GM21526 (cell line): ENCODE measurements around the gene PLEKHB2.
"Not testable (repeated sequence)": the region's sequence is repeated elsewhere in the genome, so short reads cannot be mapped to it uniquely, and the experiment has no call there.

Source experiments
- ATAC-seq: cut with Tn5 transposase; IDR thresholded peaks from one replicate; pipeline ENCODE4 v1.9.1; 2021; ENCODE audit warnings: moderate library complexity; ENCODE audit not compliant: unreplicated experiment, low FRiP score

PLEKHB2 gene, protein sequence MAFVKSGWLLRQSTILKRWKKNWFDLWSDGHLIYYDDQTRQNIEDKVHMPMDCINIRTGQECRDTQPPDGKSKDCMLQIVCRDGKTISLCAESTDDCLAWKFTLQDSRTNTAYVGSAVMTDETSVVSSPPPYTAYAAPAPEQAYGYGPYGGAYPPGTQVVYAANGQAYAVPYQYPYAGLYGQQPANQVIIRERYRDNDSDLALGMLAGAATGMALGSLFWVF

DNA sequence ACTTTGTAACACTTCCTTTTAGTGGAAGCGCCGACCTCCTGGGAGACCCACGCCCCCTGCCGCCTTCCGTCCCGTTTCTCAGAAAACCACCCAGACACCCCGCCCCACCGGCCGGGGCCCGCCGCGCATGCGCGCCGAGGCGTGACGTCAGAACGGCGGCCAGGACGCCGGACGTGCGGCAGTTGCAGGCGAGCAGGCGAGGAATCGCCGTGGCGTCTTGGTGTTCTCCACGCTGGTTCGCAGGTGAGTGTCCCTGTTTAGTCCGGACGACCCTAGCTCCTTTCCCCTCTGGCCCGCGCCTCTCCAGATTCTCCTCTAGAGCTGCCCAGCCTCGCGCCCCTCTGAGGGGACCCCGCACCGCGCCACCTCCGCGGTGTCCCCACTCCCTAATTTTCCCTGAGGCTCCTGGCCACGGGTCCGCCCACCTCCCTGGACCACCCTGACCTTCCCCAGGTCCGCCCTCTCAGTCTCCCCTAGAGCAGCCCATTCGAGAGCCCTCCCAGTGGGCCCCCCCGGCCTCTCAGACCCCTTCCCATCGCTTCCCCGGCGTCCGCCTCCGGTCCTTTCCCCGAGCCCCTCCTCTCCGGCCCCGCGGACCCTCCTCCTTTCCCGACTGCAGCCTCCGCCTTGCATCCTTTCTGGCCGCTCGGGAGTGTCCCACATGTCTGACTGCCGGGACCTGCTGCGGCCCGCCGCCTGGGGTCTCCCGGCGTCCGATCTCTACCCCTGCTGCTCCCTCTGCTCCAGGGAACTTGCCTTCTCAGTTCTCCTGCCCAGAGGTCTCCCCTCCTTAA lies at the start of gene PLEKHB2:
Gene PLEKHB2 (plus strand): TSS at position 181 of the 794 bp plus-strand sequence. CDS start 15,606 bp downstream, outside the sequence.
- peak; percentile 67 for ATAC-seq

DNA sequence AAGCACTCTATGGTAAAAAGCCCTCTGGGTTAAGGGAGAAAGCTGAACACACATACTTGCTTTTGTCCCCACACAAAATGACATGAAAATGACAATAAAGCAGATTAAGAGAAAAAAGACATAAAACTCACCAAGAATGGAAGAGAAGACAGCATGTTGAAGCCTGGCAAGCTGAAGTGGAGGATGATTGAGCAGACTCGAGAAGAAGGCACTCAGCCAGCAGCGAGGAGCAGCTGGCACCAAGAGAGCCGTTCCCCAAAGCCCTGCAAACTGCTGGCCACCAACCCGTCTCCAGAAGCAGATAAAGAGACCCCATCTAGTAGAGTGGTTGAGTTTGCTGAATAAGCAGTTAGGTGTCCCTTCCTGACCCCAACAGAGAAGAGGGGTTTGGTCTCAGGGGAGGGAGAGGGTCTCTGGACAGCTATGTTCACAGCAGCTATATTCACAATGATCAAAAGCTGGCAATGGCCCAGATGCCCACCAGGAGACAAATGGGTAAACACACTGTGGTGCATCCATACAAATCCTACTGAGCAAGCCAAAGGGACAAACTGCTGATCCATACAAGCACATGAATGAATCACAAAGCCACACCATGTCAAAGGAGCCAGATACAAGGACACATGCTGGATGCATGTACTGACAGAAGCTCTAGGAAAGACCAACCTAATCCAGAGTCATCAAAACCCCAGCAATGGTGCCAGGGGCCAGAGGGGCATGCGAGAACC lies 48.8 kb upstream of the PLEKHB2 start:
- no peak for ATAC-seq

DNA sequence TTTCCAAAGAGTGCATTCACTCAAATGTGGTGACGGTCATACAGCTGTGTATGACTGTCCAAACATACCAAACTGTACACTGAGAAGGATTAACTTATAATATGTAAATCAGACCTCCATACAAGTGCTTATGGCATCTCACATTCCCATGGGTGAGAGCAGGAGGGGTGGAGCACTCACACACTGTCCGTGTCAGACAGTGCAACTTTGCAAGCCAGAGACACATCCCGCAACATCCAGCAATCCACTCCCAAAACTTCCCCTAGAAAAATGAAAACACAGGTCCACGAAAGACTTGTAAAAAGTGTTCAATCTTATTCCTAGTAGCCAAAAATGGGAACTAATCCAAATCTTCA lies 48.2 kb upstream of the PLEKHB2 start:
- no peak for ATAC-seq

DNA sequence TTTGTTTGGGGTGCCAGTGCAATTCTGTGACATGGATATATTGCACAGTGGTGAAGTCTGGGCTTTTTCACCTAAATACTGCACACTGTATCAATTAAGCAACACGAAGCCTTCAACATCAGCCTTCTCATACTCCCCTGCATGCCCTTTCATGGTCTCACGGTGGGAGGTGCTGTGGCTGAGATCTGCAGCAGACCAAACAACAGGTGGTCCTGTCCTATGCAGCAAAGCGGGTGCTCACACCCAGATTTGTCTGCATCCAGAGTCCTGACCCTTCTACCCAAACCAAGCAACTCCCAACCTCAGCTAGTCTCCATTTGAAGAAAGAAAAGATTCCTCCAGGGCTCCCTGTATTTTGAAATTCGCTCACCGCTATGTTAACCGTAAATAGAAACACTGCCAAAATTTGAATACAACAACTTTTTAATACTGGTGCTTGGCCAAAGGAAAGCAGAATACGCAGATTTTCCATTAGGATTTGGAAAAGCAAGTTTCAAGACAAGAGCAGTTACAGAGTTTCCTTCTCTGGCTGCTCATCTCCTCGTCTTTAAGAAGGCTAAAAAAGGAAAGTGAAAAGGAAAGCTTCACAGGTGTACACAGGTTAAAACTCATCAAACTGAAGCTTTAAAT lies 46.8 kb upstream of the PLEKHB2 start:
- no peak for ATAC-seq

DNA sequence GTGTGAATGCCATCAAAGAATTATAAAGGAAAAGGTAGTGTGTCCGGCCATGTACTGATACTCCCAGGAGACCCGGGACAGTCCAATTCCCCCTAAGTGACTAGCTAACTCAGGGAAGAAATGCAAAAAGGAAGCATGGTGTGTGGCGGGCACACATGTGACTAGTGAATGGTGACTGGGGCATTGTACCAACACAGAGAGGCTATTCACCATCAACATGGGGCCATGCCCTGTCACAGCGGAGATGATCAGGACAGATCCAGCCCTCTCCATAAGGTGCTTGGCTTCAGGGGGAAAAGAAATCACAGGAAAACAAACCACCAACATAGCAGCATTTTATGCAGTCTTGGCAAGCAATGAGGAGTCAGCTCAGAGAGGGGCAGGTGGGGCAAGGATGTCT lies 46.2 kb upstream of the PLEKHB2 start:
- no peak for ATAC-seq

DNA sequence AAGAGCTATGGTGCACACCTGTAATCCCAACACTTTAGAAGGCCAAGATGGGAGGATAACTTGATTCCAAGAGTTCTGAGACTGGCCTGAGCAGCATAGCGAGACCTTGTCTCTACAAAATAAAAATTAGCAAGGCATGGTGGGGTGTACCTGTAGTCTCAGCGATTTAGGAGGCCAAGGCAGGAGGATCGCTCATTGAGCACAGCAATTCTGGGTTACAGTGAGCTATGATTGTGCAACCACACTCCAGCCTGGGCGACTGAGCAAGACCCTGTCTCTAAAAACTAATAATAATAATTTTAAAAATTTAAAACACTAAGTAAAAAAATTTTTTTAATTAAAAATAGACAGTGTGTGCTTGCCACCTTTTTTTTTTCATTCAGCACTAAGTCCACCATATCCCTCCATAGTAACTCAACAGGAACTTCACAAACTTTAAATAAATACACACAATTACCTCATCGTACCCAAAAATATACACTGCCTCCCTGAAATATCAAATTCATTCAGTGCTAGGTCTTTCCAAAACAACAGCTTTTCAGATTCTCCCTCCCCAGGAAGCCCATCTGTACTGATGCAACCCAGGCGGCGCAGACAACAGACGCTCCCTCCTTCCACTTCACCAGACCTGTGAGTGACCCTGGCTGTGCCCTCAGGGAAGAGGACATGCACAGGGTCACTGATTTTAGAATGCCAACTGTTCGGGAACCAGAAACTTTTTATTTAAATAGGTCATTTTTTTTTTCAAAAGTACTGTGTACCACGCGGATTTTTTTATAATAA lies 41.4 kb upstream of the PLEKHB2 start:
- no peak for ATAC-seq

DNA sequence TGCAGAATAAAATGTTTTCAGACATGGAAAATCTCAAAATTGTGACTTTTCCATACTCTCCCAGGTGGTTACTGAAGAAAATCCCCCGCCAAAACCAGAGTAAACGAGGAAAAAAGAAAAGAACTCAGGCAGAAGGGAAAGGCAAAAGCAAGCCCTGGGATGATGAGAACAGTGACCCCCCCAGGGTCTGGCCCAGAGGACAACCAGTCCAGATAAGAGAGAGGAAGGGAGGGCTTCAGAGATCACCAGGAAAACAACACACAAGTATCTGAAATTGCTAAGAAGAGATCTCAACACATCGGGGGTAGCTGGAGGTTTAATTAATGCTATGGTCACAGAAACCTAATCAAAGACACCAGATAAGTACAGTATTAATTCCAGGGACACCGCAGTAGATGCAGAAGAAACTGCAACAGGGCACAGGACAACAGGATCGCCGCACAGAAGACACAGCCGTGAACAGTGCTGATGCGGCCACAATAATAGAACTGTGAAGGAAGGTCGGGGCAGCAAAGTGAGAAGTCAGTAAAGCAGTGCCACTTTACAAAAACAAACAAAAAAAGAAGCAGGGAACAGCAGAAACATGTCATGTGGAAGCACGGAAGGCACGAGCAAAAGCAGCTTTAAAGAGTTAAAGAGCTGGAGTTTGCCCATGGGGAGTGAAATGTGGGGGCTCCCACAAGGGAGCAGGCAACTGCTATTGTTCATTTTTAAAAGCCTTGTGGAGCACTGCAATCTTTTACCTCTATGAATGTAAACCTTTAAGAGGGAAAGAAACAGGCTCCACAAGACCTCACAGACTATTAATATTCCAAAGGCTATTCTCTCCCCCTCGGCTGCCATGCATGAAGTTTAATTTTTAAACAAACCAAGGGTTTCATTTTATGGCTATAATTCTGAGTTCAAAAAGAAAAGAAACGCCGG lies 40.3 kb upstream of the PLEKHB2 start:
- no peak for ATAC-seq

DNA sequence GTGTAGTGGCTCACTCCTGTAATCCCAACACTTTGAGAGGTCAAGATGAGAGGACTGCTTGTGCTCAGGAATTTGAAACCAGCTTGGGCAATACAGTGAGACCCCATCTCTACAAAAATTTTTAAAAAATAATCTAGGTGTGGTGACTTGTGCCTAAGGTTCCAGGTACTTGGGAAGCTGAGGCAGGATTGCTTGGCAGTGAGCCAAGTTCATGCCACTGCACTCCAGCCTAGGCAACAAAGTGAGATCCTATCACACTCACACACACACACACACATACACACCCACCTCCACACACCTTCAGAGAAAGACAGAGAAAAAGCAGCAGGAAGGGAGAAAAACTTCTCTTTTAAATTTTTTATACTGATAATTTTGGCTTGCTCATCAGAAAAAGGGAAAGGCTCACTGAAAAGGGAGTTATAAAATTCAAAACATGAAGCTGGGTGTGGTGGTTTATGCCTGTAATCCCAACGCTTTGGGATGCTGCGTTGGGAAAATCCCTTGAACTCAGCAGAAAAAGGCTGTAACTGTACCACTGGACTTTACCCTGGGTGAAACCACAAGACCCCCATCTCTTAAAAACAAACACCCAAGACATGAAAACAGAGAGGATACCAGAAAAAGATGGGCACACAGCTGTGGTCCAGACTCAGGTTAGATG lies 37.5 kb upstream of the PLEKHB2 start:
- ATAC-seq, result no peak

DNA sequence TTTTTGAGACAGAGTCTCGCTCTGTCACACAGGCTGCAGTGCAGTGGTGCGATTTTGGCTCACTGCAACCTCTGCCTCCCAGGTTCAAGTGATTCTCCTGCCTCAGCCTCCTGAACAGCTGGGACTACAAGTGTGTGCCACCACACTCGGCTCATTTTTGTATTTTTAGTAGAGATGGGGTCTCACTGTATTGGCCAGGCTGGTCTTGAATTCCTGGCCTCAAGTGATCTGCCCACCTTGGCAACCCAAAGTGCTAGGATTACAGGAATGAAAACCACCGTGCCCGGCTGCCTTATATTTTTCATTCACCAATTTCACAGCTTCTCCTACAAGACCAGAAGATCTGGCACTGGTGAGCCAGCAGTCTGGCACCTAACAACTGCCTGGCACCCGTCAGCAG lies 37.0 kb upstream of the PLEKHB2 start:
- not testable (repeated sequence) for ATAC-seq

DNA sequence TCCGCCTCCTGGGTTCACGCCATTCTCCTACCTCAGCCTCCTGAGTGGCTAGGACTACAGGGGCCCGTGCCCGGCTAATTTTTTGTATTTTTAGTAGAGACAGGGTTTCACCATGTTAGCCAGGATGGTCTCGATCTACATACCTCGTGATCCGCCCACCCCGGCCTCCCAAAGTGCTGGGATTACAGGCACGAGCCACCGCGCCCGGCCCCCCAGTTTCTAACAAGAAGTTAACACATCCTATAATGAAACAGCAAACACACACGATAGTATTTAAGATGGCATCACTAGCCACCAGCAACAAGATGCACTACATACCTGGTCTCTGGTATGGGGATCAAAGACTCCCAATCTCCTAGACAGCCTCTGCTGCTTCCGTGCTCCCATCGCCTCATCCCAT lies 29.6 kb upstream of the PLEKHB2 start:
- not testable (repeated sequence) for ATAC-seq

DNA sequence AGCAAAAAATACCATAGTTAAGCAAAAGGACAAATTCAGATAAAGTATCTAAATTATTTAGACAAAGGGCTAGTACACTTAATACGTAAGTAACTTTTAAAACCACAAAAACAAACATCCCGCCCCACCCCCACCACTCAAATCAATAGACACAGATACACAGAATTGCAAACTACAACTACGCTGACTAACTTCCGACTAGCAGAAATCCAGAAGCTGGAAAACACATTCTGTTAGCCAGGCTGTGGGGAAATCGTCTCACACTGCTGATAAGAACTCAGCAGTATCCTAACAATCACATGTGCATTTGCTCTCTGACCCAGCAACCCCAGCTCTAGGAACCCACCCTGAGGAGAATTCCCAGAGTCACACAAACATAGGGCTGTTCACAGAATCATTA lies 28.4 kb upstream of the PLEKHB2 start:
- ATAC-seq, result no peak

DNA sequence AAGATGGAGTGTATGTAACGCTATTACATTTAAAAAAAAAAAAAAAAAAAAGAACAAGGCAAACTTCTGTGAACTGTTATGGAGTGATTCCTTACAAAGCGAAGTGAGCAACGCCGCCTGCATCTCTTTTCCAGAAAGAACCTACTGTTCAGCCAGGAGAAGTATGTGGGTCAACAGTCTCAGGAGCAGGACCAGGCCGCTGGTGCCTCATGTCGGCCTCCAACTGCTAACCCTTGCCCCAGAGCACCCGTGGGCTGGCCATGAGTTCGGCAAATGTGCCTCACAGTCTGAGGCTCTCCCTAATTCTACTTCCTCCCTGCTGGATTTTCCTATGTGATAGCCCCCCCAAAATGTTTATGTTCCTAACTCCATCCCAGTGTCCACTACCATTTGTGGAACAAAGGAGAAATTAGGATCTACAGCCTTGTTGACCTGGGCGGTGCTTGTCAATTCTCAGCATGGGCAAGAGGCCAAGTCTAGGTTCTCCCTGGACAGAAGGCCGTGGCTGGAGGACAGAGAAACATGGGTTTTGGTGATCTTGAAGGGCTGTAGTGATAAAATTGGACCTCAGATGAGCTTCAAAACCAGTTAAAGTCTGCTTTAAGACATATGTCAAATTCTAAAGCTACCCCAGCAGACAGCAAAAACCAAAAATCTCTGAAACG lies 27.8 kb upstream of the PLEKHB2 start:
- no peak for ATAC-seq

DNA sequence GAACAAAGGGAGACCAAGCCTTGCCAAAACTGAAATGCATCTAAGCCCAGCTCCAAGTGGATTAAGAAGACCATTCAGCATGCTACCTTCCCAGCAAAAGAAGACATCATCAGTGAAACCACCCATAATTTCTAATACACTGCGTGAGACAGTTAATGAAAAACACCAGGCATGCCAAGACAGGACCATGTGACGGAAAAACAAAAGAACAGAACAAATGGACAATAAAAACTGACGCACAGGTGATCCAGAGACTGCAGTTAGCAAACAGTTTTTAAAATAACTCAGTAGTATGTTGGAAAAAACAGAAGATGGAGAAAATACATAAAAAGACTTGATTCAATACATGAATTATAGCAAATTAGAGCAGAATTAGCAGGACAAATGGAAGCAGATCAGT lies 27.2 kb upstream of the PLEKHB2 start:
- ATAC-seq, result no peak

DNA sequence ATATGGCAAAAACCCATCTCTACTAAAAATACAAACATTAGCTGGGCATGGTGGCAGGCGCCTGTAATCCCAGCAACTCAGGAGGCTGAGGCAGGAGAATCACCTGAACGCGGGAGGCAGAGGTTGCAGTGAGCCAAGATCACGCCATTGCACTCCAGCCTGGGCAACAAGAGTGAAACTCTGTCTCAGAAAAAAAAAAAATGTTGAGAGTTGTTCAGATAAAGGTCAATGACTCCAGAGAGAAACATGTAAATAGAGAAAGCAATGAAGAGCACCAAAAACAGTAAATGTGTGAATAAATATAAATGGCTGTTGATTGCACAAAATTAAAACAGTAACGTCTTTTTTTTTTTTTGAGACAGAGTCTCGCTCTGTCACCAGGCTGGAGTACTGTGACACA lies 25.2 kb upstream of the PLEKHB2 start:
- ATAC-seq, result not testable (repeated sequence)

DNA sequence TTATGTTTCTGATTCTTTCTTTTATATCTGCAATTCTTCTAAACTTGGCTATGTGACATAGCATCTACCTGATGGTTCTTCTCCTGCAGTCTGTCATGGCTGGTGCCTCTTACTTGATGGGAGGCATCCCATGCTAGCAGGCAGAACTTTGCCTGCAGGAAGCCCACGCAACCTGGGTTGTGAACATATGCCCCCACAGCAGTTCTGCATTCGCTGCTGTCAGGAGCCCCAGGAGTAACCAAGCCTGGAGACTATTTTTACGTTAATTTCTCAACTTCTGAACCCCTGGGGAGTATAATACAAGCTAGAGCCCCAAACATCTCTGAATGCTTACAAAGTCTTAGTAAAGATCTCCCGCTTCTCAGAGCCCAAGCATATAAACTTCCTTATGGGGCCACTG lies 23.9 kb upstream of the PLEKHB2 start:
- ATAC-seq, result no peak

DNA sequence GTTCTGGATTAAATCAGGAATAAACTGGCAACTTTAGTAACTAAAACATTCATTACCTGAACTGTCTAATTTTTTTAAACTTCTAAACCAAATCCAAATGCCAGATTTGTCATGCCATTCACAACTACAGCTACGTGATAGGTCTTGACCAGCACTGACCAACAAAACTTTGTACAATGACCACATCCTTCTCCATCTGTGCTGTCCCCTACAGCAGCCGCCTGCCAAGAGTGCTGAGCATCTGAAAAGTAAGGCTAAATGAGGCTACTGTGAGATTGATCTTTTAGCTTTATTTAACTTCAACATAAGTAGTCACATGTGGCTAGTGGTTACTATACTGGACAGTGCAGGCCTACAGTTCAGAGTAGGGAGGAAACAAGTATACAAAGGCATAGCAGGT lies 19.5 kb upstream of the PLEKHB2 start:
- ATAC-seq, result no peak

DNA sequence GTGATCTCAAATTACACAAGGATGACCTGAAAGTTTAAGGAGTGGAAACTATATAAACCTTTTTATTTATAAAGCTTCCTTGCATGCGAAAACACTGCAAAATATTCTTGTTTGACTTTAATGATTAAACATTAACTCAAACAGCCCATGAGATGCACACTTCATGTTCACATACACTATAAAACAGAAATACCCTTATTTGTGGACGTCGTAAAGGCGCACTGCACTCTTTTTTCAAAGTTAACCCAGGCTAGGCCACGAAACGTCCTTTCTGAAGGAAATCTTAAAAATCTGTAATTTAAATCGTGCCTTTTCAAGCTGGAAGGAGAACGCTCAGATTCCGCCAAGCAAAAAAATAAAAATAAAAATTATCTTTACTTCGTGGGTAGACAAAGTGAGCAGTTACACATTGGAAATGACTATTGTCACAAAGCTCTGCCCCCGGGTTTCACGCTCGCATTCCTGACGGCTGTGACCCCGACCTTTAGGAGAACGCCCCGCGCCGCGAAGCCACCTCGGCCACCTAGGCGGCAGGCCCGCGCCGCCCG lies 12.6 kb upstream of the PLEKHB2 start:
- no peak for ATAC-seq
